ENCODE data around the gene COL2A1.

COL2A1 gene

GRCh38 chr12:48038085-48038484 lies 33.8 kb upstream of the COL2A1 start:
- no peak for TF ChIP-seq CTCF (IDR thresholded peaks at IDR 0.05; ENCODE audit: insufficient read depth, low read depth, low read length, missing control alignments)
- no peak for DNase-seq (ENCODE audit: low read depth)
- no peak overlapping the region for H3K4me3 ChIP-seq (ENCODE audit: low read depth, low read length)

GRCh38 chr12:48037267-48037915 lies 33.1 kb upstream of the COL2A1 start:
- TF ChIP-seq CTCF (IDR thresholded peaks at IDR 0.05; ENCODE audit: insufficient read depth, low read depth, low read length, missing control alignments) = no peak
- no peak overlapping the region for H3K4me3 ChIP-seq (ENCODE audit: low read depth, low read length)
- no peak for DNase-seq (ENCODE audit: low read depth)

GRCh38 chr12:48036818-48037217 lies 32.5 kb upstream of the COL2A1 start:
- no peak for DNase-seq (ENCODE audit: low read depth)
- H3K4me3 ChIP-seq (ENCODE audit: low read depth, low read length) = no peak overlapping the region

GRCh38 chr12:48034835-48035805 lies 30.8 kb upstream of the COL2A1 start:
- DNase-seq (ENCODE audit: low read depth) = peak; percentile 15
- no peak for TF ChIP-seq CTCF (IDR thresholded peaks at IDR 0.05; ENCODE audit: insufficient read depth, low read depth, low read length, missing control alignments)
- H3K4me3 ChIP-seq (ENCODE audit: low read depth, low read length) = no peak overlapping the region

More at GRCh38 chr12:48036818-48037217, 32.5 kb upstream of the COL2A1 start:
- TF ChIP-seq CTCF (IDR thresholded peaks at IDR 0.05; ENCODE audit: insufficient read depth, low read depth, low read length, missing control alignments) = no peak

- no peak overlapping the region for H3K4me3 ChIP-seq (ENCODE audit: low read depth, low read length)
- no peak for TF ChIP-seq CTCF (IDR thresholded peaks at IDR 0.05; ENCODE audit: insufficient read depth, low read depth, low read length, missing control alignments)
- no peak for DNase-seq (ENCODE audit: low read depth)
These were observed 29.2 kb upstream of the COL2A1 start for GRCh38 chr12:48033451-48033850.

GRCh38 chr12:48032597-48032996 lies 28.3 kb upstream of the COL2A1 start:
- TF ChIP-seq CTCF (IDR thresholded peaks at IDR 0.05; ENCODE audit: insufficient read depth, low read depth, low read length, missing control alignments) = no peak
- H3K4me3 ChIP-seq (ENCODE audit: low read depth, low read length) = no peak overlapping the region

More at GRCh38 chr12:48032597-48032996, 28.3 kb upstream of the COL2A1 start:
- DNase-seq (ENCODE audit: low read depth) = no peak

Measured in GM12865 (cell line).